IPS-NIHi7 (cell line): ENCODE data around the gene RC3H1.

ENCODE experiments used
- DNase-seq: peaks from one replicate; pipeline ENCODE4 v3.0.0; 2012; ENCODE audit warnings: mixed read lengths; ENCODE audit errors: extremely low spot score

RC3H1 gene

DNA sequence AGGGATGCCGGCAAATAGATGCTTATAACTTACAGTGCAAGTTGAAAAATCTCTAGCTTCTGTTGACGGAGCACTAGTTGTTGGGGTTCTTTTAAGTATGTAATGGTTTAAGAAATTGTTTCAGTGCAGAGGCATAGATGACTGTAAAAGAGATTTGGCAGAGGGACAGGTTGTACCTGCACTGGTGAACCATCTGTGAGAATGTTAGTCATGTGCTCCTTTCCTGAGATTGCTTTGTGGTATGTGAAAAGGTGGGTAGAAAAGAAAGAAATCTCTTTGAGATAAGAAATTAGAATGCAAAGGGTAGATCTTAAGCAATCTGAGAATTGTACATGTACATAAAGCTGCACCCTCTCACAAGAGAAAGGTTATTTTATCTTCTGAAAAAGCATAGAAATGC is 134.5 kb downstream of the RC3H1 start:
- no peak for DNase-seq

DNA sequence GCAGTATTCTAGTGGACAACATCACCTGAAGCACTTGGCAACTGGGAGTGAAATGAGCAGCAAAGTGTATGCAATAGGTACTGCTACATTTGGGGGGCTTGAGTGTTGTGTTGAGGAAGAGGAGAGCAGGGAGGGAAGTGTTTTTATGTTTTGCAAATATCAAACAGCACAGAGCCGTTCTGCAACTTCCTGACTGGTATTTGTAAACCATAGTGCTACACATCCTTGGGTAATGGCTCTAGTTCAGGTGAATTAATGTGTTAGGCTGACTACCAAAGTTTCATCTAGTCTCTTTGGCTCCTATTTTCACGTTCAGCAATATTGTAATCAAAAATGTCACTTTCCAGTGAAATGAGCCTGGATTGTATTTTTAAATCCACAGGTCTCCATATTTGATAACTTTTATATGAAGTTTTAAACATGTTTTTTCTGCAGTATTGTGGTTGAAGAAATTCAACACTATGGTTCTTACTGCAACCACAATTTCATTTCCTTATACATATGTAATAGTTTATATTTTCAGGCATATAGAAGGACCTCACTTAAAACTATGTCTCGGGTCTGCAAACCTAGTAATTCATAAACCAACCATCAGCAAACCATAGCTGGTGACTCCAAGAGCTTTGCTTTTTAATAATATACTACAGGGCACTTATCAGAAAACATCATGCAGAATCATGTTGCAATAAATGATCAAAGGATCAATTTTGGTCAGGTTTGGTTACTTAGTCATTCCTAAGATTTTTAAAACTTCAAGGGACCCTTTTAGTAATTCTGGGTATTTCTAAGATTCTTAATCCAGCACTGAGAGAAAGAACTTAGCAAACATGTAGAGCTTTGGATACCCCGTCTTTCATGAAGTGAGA is 135.2 kb downstream of the RC3H1 start:
- DNase-seq: no peak

DNA sequence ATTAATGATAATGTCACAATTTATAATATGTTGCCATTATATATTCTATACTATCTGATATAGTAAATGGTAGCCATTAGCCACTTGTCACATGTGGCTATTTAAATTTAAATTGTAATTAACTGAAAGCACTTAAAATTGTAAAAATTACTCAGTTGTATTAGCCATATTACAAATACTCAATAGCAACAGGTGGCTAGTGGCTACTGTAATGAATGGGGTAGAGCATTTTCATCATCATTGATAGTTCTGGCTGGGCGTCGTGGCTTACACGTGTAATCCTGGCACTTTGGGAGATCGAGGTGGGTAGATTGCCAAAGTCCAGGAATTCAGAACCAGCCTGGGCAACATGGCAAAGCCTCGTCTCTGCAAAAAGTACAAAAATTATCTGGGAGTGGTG is 137.5 kb downstream of the RC3H1 start:
- no peak for DNase-seq
